Activated CD8-positive, alpha-beta memory T cell treated with anti-CD3 and anti-CD28 coated beads for 1 hour (primary cell): ENCODE measurements around the gene SMOC1.

ENCODE experiments used
- DNase-seq, 2 donors: peaks; one replicate each; pipeline ENCODE4 v3.0.0-alpha.2; 2020; ENCODE audit warnings: low read depth in 1 of 2; ENCODE audit errors: extremely low read depth in 1 of 2

SMOC1 gene

DNA sequence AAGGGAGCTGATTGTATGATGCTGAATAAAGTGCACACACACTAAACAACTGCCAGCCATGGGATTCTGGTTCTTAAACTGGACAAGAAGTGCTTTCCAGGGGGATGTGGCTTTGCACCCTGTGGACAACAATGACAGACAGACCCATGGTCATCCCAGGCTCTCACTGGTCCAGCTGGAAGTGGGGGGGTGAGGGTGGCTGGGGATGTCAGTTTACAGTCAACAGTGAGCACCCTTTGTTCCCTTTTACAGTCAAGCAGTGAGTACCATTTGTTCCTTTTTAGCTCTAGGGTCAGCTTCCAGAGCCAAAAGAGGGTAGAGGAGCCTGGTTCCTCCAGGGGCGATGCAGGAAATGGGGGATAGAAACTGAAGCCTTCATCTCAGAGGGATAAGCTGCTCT lies 100.7 kb downstream of the SMOC1 start:
- DNase-seq: no peak

DNA sequence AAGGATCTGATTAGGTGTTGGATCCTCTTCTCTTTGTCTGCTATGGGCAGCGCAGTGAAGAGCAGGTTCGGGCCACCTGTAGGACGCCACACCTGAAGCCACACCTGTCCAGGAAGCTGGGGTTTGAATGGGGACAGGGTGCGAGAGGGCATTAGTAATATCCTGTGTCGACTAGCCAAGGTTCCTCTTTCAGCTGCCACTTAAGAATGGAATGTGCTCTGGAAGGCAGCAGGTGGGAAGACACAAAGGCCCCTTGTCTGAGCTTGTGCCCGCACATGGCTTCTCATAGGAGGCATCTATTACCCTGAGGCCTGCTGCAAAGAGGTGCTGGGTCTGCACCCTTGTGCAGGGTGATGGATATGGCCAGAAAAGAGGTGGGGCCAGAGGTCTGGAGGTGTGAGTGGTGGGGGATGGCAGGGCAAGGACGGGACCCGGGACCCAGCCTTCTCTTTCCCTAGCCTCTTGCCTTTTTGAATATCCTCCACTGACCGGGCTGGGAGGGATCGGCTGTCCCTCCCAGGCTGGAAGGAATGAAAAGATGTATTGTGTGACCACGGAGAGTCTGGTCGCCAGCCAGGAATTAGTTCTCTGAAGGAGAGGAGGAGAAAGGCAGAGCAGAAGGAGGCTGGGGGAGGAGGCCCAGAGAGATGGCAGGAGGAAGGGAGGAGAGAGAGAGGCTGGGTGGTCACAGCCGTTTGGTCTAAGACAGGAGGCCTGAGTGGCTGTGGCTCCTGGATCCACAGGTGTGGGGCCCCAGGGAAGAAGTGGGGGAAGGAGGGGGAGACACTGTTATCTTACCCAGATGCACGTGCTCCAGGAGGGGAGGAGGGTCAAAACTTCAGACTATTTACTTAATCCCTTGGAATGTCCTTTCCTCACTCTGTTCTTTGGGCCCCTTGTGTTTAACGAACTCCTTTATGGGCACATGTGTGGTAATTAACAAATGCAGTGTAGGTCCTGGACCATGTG lies 101.5 kb downstream of the SMOC1 start:
- no peak for DNase-seq

DNA sequence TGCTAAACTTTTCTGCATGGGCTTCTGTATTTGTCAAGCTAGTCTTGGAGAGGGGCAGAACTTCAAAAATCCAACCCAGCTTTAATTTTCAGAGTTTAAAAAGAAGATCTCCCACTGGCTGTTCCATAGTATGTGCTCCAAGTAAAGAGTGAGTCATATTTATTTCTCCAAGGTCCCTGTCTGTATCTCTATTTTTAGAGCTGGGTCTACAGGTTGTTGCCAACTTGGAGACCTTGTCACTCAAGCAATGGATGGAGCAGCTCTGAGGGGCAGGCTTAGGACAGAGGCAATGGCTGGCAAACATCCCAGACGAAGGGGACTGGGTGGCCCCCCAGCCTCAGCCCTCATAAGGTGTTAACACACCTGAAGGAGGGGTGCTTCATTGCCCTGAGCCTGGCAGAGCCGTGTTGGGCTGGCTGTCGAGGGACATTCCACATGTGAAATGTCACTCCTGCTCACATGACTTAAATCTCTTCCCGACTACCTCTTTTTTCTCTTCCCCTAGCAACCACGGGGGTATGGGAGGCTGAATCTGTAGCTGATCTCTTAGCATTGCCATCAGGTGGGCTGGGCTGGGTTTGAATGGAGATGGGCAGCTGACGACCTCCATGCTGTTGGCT lies 103.1 kb downstream of the SMOC1 start:
- DNase-seq: no peak

DNA sequence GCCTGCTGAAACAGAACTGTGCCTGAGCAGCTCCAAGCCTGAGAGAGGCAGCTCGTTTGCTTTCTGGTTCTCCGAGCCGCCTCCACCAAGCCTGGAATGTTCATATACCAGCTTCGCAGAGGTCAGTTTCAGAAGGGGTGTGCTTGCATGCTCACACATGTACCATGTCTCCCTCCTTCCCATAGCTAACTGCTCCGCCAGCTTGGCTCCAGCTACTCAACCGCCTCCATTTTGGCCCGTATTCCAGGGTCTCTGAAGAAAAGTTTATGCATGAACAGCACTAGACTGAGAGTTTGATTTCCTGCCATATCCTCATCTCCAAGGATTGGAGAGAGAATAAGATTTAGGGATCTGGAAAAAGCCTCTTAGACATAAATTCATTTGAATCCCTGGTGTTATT lies 103.7 kb downstream of the SMOC1 start:
- no peak for DNase-seq

DNA sequence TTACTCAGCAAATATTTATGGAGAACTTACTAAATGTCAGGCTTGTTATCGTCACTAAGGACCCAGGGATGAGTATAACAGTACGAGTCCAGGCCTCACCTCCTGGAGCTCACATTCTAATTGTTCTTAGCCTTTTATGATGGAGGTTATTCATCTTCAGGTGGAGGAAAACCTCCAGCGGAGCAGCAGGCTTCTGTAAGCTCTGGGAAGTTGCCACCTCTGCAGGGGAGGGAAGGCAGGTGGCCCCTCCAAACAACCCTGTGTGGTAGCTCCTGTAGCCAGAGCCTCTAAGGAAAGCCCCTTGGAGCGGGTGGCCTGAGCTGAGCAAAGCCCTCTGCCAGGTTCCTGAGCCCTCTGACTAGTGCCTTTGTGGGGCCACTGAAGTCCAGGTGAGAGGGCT lies 104.1 kb downstream of the SMOC1 start:
- DNase-seq: no peak

DNA sequence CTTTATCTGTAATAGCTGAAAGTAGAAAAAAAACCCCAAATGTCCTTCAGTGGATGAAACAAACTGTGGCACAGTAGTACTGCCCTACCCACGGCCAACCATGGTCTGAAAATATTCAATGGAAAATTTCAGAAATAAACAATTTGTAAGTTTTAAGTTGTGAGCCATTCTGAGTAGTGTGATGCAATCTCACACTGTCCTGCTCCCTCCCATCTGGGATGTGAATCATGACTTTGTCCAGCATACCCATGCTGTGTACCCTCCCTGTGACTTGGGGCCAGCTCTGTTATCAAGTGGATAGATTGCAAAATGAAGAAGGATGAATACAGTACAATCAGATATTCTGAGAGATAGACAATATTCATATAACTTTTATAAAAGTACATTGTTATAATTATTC lies 106.2 kb downstream of the SMOC1 start:
- DNase-seq: no peak

DNA sequence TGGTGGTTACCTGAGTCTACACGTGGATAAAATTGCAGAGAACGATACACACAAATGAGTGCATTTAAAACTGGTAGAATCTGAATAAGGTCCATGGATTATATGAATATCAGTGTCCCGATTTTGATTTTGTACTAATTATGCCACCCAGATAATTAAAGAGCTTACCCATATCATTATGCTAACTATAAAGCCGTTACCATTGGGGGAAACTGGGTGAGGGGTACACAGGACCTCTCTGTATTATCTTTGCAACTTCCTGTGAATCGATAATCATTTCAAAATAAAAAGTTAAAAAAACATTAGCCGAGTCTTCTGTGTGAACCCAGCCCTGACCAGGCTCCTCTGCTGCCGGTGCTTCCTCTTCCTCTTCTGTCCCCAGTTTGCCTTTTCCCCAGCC lies 107.1 kb downstream of the SMOC1 start:
- DNase-seq: no peak

DNA sequence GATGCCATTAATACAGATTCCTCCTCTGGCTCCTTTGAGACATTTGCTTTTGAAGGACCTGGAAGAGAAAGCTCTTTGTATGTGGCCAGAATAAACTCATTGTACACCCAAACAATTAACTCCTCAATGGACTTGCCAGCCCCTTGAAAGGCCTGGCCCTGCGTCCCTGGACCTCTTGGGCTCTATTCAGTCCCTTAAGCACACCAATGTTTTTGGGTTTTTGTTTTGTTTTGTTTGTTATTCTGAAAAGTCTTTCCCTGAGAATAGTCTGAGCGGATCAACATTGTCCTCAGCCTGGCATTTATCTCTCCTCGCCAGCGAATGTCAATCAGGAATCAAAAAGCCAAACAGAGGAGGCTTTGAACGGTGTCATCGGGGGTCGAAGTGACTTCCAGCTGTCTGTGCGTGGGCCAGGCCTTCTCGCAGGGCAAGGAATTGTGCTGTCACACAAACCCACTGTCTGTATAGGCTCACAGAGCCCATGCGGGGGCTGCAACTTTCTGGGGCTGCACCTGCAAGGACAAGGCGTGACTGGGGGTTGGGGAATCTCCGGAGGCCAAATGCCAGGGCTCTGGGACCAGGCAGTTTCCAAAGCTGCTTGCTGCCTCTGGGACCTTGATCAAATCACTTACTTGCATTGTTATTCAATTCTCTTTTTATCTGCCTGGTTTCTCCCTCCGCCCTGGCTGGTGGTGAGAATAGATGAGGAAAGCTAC lies 108.3 kb downstream of the SMOC1 start:
- DNase-seq: no peak

DNA sequence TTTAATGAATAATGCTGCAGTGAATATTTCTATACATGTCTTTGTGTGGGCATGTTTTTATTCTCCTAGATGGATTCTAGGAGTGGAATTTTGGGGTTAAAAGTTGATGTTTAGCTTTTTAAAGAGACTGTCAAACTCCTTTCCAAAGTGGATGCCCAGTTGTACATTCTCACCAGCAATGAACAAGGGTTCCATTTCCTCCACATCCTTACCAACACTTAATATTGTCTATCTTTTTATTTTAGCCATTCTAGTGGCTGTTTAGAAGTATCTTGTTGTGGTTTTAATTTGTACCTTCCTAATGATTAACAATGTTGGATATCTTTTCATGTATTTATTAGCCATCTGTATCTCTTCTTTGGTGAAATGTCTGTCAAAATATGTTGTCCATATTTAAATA lies 109.8 kb downstream of the SMOC1 start:
- no peak for DNase-seq

DNA sequence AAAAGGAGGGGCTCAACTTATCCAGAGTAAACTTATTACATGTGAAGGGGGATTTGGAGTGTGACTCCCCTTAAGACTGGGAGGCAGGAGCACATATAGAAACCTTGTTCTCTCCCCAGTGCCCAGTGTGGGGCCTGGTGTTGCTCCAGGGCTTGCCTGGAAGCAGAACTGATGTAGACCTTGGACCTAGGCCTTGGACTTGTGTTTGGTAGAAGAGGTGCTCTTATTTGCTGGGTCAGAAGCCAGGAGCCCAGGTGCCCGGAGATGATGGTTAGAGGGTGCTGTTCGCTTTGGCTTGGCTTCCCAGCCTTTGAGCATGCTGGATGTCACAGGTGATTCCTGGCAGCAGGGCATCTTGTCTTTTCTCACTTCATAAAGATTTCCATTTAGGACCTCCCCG lies 110.4 kb downstream of the SMOC1 start:
- no peak for DNase-seq

DNA sequence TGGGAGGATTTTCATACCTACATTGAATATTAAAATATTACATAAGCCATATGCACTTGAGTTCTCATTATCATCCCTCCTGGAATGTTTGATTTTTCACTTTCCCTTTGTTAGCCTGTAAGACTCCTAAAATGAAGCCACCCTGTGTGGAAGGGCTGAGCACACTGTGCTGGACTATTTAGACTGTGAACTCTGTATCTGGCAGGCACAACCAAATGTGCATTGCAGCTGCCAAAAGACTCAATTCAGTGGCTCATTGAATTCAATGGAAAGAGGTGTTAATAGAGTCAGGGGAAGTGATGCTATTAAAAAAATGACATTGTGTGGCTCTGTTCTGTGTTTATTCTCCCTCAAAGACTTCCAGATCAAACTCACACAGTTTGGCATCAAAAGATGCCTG lies 111.1 kb downstream of the SMOC1 start:
- DNase-seq: no peak

DNA sequence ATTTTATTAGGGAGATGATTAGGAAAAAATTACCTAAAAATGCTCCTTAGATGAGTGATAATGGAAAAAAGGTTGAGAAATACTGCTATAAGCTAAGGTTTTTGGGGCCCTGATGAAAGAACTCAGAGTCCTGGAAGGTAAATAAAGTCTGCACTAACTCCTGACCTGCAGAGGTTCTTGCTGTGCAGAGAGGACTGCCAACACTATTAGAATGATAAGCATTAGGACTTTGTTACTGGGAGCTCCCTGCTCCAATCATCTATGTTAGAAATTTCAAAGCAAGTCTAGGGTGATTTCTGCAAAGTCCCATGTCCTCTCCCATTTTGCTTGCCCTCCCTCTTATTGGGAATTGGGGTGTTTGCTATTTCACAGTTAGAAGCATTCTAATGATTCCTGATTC lies 112.2 kb downstream of the SMOC1 start:
- DNase-seq: no peak

DNA sequence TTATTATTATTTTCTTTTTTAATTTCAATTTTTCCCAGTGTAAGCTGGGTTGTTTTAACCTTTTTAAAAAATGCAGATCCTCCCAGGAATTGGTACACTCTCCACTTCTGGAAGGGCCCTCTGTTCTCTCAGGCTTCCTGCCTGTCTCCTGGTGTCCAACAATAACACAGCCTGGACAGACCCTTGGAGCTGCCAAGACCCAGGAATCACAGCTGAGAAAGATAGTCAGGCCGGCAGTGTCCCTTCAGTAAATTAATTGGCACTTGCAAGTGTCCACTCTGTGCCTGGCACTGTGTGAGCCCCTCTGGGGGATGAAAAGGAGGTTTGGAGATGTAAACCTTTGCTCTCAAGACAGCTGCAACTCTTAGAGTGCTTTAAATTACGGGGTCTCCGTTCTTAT lies 113.3 kb downstream of the SMOC1 start:
- no peak for DNase-seq

DNA sequence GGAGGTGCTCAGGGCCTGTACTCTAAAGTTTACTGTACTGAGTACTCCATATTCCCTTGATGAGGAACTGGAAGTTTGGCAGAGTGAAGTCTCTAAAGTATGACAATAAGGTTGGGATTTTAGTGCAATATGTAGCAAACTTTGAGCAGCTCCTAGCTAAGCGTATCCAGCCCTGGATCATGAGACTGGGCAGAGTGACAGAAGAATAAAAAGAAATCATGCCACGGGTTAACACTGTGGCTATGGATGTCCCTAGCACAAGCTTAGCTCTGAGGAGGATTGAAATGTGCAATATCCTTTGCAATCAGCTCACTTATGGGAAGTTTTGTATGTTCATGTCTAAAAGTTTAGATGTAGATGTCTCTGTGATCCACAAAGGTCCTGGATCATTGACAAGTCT lies 114.1 kb downstream of the SMOC1 start:
- no peak for DNase-seq

DNA sequence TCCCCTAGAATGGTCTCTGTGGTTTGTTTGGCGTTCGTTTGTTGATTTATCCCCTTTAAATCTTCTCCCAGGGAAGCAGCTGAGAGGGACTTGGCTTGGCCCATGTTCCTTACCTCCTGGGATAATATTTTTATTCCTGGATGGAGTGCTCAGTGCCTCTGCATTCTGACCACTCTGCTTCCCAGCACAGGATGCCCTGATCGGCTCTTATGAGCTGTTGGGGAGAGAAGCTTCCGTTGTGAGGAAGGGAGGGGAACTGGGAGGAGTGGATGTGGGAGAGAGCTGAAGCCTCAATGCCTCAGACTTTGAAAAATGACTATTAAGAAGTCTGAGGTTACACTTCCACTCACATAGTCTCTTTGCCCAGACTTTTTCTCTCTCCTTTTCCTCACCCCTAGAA lies 114.8 kb downstream of the SMOC1 start:
- no peak for DNase-seq

DNA sequence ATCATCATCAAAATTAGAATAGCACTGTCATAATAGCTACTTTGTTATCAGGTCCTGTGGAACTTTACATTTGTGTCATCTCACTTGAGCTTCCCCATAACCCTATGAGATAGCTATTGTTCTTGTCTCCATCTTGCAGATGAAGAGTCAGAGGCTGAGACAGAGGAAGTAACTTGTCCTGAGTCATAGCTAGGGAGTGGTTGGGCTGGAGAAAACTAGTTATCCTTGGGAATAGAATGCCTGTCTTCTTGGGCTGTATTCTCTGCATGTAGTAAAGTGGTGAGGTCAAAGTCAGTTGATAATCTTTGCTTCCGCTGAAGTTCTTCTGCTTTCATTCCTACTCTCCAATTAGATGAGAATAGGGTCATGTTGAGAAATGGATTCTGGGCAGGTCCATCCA lies 117.0 kb downstream of the SMOC1 start:
- DNase-seq: no peak

DNA sequence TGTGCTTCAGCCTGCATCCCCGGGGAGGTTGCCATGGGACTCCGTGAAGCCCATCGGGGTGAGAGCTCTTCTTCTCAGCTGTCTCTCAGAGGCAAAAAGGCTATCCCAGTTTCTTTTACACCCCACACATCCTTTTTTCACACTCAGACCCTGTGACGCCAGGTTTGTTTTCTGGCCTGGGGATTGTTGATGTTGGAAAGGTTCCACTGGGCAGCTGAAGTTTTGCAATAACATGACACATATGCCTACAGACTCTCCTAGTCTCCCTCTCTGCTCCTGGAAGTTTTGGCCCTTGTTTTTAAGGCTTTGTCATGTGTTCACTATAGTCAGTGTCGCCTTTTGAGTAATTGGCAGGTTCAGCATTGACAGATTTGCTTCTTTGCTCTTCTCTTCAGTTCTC lies 118.6 kb downstream of the SMOC1 start:
- no peak for DNase-seq

DNA sequence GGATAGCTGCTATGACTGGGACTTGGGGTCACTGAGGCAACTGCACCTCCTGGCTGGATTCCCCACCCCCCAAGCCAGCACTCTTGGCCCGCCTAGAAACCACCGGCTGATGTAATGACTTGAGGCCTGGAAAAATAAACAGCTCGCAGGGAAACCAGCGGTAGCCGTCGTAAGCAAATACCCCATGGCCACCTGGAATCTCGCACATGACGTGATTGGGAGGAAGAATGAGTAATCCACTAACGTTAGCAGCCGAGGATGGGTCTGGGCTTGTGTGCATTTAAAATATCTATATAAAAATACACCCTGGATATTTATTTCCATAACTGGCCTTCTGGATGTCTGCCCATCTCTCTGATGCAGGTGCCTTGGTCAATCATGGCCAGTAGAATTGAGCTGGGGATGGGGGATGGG lies 120.1 kb downstream of the SMOC1 start:
- DNase-seq: no peak

DNA sequence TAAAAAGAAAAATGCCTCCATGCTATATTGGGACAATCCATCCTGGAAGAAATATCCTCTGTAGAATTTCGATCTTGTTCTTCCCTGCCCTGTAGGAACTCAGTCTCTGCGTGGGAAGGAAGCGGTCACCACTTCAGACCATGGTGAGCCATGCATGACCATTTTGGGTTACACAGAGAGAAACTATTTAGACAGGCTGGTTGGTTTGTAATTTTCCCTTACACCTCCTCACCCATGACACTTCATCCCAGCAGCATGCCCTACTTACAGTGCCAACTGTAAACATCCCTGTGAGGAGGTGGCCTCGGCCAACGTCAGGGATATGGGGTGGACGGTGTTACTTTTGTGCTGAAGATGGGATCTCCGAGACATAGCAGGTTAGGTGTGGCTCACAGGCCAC lies 121.4 kb downstream of the SMOC1 start:
- no peak for DNase-seq

DNA sequence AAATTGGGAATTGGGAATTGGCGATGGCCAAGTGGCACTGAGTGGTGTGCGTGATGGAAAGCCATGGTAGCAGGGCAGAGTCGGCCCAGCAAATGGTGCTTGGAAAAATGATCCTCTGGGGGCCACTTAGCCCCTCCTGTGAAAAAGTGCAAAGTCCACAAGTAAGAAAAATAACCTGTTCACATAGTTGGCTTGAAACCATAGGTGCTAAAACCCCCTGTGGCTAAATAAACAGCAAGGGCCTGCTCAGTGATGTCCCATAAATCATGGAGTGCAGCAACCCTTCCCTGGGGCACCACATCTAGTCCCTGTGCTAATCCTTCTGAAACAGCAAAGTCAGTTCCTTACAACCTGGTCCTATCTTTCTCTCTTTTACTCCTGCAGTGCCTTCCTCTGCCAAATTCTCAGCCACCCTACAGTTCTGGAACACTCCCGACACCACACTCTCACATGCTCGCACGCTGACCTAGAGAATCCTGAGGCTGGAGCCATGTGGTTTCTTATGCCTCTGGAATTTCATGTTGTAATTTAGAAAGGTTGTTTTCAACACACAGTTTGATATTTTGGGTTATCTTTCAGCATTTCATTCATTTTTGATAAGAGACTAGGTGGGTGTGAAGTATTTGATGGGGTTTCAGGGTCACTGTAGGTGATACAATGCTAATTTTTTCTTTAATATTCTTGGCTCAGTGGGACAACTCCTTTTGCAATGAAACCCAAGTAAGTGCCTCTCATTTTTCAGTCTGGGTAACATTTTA lies 123.6 kb downstream of the SMOC1 start:
- DNase-seq: no peak

DNA sequence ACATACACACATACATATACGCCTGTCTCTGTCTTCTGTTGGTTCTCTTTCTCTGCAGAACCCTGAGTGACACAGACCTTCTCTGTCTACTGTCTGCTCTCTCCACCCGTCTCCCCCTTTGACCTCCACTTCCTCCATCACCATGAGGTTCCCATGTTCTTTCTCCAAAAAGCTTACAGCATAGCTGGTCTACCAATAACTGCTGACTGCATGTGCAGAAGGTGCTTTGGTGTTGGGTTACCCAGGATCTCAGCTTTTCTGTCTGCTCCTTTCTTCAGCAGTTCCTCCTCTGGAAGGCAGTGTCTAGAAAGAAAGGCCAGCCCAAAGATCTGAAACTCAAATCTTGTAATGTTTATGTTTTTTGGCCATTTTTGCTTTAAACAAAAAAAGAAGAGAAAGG lies 125.6 kb downstream of the SMOC1 start:
- no peak for DNase-seq
